Skeletal muscle tissue (tissue), 4 donors: ENCODE results near the gene PKP3. TPM values are rescaled to one million over a fixed set of nuclear protein-coding genes. Genes with fewer than 3 reads are reported as not detected.

Source experiments
- H3K27ac ChIP-seq: one replicate; pipeline ENCODE4 v1.7.0; 2013; ENCODE audit warnings: mild to moderate bottlenecking, low read depth, low read length, inconsistent platforms
- H3K27me3 ChIP-seq, 3 donors: one replicate each; pipeline ENCODE4 v1.7.0; 2013; ENCODE audit warnings: low read length in 3 of 3; ENCODE audit not compliant: control insufficient read depth in 3 of 3, insufficient read depth in 3 of 3
- H3K36me3 ChIP-seq, 3 donors: one replicate each; pipeline ENCODE4 v1.7.0; 2013; ENCODE audit warnings: low read length in 3 of 3; ENCODE audit not compliant: control insufficient read depth in 3 of 3, insufficient read depth in 3 of 3
- H3K4me1 ChIP-seq, 3 donors: one replicate each; pipeline ENCODE4 v1.7.0; 2013; ENCODE audit warnings: low read length in 3 of 3, mild to moderate bottlenecking in 3 of 3; ENCODE audit not compliant: control insufficient read depth in 3 of 3, insufficient read depth in 3 of 3
- H3K4me3 ChIP-seq, 3 donors: one replicate each; pipeline ENCODE4 v1.7.0; 2013; ENCODE audit warnings: low read length in 3 of 3
- H3K9ac ChIP-seq, 3 donors: one replicate each; pipeline ENCODE4 v1.7.0; 2013; ENCODE audit warnings: low read length in 3 of 3, mild to moderate bottlenecking in 3 of 3, moderate library complexity in 2 of 3, low read depth in 1 of 3
- H3K9me3 ChIP-seq, 3 donors: one replicate each; pipeline ENCODE4 v1.7.0; 2013; ENCODE audit warnings: low read length in 3 of 3; ENCODE audit not compliant: control insufficient read depth in 3 of 3
- total RNA-seq: library from RNA; depleted of rRNA; stranded (reverse); fragments of >200 nt; gene quantifications from one replicate; pipeline ENCODE4 v1.2.3, GENCODE V29; 2014
- donor health status: Osteomylitis.

The PKP3 gene
- total RNA-seq, 1 donor from 2014 or later = 1.0 TPM

DNA sequence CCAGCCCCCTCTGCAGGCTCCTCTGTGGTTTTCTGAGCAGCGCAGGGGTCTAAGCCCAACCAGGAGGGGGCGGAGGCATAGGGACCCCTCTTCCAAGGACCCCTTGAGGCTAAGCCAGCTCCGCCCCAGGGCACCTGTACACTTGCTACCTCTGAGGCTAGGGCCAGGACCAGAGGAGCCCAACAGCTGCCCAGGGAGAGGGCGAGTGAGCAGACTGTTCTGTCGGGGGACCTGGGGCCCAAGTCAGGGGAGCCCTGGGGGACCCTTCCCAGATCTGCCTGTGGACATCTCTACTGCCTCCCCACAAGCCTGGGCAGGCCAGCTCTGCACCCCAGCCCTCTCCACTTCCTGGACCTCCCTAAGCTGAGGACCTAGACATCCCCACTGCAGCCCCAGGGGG, 23.0 kb upstream of the PKP3 start:
- Histone ChIP-seq H3K4me3 (no peak overlapping the region), H3K36me3 (no peaks in the 10 kb centered on the region), H3K27me3 (peaks cover 44 to 55% (median 53%) of the 10 kb centered on the region in 3 donors), H3K9me3 (no peaks in the 10 kb centered on the region), H3K27ac (no peak overlapping the region), H3K9ac (no peak overlapping the region), H3K4me1 (peaks cover 0 to 7% (median 4%) of the 10 kb centered on the region in 3 donors)

DNA sequence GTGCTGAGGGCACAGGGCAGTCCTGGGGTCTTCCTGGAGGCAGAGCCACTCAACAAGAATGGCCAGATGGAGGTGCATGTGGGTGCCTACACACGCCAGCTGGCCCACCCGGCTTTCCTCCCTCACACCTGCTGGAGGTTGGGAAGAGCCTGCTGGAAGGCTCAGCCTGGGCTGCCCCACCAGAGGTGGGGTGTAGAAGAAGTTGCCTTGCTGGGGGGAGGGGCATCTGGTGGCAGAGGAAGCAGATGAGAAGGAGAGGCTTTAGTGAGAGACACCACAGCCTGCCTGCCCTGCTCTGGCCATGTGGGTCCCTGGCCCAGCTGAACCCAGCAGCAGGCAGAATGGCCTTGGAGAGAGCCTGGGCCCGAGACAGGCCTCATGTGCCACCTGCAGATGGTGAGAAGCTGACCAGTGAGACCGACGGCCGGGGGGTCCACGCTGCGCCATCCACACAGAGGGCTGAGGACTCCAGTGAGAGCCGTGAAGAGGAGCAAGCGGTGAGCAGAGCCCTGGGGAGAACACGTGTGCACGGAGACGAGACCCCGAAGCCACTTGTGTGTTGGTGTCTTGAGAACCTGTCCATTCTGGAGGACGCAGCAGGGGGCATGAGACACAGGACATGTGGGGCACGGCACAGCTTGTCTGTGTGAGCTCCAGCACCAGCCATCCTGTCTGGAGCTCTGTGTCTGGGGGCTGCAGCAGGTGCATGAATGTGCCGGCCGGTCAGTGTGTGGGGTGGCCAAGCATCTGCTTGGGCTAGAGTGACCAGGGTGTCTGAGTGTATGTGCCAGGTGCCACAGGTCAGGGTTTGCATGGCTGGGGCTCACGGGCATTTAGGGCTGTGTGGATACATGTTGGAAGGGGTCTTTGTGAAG, 22.1 kb upstream of the PKP3 start:
- H3K27ac ChIP-seq = no peak overlapping the region

DNA sequence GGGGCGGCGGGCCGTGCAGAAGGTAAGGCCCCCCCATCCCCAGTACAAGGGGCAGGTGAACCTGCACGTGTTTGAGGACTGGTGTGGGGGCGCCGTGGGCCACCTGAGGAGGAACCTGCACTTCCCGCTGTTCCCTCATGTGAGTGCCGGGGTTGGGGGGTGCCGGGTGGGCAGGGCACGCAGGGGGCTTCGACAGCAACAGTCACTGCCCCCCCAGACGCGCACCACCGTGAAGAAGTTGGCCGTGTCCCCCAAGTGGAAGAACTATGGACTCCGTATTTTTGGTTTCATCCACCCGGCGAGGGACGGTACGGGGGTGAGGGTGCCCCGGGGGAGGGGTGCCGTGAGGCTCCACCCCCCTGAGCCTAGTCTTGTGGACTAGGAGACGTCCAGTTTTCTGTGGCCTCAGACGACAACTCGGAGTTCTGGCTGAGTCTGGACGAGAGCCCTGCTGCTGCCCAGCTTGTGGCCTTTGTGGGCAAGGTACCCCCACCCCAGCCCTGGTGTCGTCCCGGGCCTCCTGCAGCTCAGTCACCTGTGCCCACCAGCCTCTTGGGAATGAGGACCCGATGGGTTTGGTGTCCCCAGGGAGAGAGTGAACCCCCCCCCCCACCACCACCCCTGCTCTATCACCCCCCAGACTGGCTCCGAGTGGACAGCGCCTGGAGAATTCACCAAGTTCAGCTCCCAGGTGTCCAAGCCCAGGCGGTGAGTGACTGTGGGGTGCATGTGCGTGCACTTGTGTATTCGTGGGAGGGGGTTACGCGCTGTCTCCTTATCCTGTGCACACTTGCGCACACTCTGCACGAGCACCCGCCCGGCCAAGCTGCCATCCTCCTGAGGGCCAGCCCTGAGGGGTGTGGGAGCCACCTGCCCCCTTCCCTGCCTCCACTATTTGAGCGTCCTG, 20.9 kb upstream of the PKP3 start:
- Histone ChIP-seq H3K4me1 (peaks cover 0 to 7% (median 4%) of the 10 kb centered on the region in 3 donors), H3K27me3 (peaks cover 33 to 44% (median 44%) of the 10 kb centered on the region in 3 donors), H3K9ac (no peak overlapping the region), H3K9me3 (no peaks in the 10 kb centered on the region), H3K36me3 (no peaks in the 10 kb centered on the region), H3K4me3 (no peak overlapping the region), H3K27ac (no peak overlapping the region)

More for the DNA sequence above, 22.1 kb upstream of the PKP3 start:
- Histone ChIP-seq H3K36me3 (no peaks in the 10 kb centered on the region), H3K4me3 (no peak overlapping the region), H3K4me1 (peaks cover 0 to 7% (median 4%) of the 10 kb centered on the region in 3 donors), H3K27me3 (peaks cover 38 to 49% (median 47%) of the 10 kb centered on the region in 3 donors), H3K9ac (no peak overlapping the region), H3K9me3 (no peaks in the 10 kb centered on the region)

DNA sequence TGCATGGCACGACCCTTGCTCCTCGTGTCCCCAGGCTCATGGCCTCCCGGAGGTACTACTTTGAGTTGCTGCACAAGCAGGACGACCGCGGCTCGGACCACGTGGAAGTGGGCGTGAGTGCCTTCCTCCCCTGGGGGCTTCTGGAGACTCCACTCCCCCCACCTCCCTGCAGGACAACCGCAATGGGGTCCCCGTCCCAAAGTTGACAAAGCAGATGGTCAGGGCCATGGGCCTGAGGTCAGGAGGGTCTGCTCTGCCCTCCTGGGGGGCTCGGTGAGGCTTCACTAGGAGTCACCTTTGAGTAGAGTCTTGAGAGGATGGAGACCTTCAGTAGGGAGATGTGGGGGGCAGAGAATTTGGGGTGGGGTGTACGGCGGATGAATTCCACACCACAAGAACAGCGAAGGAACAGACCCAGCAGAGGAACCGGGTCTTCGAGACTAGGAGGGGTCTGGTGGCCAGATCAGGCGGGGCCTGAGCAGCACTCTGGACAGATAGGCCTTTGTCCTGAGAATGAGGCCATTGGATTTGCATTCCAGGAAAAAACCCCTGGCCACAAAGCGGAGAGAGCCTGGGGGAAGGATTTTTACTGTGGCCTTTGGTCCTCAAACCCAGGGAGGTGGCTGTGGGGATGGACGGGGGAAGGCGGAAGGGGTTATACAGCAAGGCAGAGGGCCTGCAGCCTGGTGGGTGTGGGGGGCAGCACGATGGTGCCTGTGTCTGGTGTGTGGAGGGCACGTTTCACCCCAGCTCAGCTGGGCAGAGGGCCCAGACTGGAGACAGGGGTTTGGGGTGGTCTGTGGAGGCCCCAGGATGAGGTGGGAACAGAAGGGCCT, 20.1 kb upstream of the PKP3 start:
- Histone ChIP-seq H3K4me3 (no peak overlapping the region), H3K9ac (no peak overlapping the region), H3K27ac (no peak overlapping the region), H3K4me1 (no peaks in the 10 kb centered on the region), H3K27me3 (peaks cover 32 to 38% (median 37%) of the 10 kb centered on the region in 3 donors), H3K9me3 (no peaks in the 10 kb centered on the region), H3K36me3 (no peaks in the 10 kb centered on the region)

DNA sequence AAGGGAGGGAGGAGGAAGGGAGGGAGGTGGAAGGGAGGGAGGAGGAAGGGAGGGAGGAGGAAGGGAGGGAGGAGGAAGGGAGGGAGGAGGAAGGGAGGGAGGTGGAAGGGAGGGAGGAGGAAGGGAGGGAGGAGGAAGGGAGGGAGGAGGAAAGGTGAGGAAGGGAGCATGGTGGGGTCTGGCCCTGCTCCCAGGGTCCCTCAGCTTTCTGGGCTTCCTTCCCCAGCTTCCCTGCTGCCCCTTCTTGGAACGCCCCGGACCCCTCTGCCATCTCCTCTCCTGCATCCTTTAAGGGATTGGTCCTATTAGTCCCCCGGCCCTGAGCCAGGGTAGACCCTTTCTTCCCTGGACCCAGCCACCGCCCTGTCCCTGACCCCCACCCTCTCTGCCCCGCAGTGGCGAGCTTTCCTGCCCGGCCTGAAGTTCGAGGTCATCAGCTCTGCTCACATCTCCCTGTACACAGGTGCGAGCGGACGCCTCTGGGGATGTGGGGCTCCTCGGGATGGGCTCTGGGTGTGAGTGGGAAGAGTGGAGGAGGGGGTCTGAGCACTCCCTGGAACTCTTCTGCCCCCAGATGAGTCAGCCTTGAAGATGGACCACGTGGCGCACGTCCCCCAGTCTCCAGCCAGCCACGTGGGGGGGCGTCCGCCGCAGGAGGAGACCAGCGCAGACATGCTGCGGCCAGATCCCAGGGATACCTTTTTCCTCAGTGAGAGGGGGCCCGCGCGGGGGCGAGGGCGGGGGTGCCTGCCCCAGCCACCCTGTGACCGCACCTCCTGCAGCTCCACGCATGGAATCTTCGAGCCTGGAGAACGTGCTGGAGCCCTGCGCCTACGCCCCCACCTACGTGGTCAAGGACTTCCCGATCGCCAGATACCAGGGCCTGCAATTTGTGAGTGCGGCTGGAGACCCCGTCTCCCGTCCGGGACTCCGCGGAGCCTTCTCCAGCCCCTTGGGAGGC, 18.7 kb upstream of the PKP3 start:
- Histone ChIP-seq H3K4me1 (no peaks in the 10 kb centered on the region), H3K27me3 (peaks cover 29 to 36% (median 36%) of the 10 kb centered on the region in 3 donors), H3K9ac (no peak overlapping the region), H3K36me3 (no peaks in the 10 kb centered on the region), H3K27ac (no peak overlapping the region), H3K9me3 (no peaks in the 10 kb centered on the region), H3K4me3 (no peak overlapping the region)

DNA sequence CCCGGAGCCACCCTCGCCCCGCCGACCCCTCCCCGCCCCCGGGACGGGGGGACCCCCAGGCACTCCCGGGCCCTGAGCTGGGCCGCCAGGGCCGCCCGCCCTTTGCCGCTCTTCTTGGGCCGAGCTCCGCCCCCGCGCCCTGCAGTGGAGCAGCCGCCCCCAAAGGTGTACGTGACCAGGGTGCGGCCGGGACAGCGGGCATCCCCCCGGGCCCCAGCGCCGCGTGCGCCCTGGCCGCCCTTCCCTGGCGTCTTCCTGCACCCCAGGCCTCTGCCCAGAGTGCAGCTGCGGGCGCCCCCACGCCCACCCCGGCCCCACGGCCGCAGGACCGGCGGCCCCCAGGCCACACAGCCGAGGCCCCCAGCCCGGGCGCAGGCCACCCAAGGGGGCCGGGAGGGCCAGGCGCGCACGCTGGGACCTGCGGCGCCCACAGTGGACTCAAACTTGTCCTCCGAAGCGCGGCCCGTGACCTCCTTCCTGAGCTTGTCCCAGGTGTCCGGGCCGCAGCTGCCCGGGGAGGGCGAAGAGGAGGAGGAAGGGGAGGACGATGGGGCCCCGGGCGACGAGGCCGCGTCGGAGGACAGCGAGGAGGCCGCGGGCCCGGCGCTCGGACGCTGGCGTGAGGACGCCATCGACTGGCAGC, 17.4 kb upstream of the PKP3 start:
- peaks cover 17 to 31% (median 31%) of the 10 kb centered on the region in 3 donors for H3K27me3 ChIP-seq
- H3K36me3 ChIP-seq = no peaks in the 10 kb centered on the region

DNA sequence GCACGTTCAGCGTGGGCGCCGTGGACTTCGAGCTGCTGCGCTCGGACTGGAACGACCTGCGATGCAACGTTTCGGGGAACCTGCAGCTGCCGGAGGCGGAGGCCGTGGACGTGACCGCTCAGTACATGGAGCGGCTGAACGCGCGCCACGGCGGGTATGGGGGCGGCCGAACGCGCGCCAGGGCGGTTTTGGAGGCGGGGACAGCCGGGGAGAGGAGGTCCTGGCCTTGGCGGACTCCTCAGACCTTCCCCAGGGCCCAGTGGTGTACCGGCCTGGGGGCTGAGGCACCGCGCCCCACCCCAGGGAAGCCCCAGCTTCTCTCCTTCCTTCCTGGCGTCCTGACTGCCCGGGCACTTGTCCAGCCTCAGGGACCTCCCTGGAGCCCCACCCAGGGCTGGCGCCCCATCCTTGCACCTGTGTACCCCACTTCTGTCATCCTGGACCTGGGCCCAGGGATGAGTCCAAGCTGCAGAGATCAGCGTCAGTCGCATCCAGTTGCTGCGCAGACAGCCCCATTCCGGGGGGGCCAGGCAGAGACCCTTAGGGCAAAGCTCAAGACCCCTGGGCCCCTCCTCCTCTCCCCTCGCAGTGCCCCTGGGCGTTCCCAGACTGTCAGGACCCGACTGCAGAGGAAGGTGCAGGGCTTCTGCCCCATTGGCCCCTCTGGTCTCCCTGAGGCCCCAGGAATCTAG, 16.7 kb upstream of the PKP3 start:
- Histone ChIP-seq H3K27me3 (peaks cover 14 to 33% (median 30%) of the 10 kb centered on the region in 3 donors), H3K4me3 (no peak overlapping the region)

More for the DNA sequence above, 17.4 kb upstream of the PKP3 start:
- H3K27ac ChIP-seq = no peak overlapping the region
- no peaks in the 10 kb centered on the region for H3K9me3 ChIP-seq
- no peak overlapping the region for H3K4me3 ChIP-seq
- H3K9ac ChIP-seq = no peak overlapping the region
- no peaks in the 10 kb centered on the region for H3K4me1 ChIP-seq

DNA sequence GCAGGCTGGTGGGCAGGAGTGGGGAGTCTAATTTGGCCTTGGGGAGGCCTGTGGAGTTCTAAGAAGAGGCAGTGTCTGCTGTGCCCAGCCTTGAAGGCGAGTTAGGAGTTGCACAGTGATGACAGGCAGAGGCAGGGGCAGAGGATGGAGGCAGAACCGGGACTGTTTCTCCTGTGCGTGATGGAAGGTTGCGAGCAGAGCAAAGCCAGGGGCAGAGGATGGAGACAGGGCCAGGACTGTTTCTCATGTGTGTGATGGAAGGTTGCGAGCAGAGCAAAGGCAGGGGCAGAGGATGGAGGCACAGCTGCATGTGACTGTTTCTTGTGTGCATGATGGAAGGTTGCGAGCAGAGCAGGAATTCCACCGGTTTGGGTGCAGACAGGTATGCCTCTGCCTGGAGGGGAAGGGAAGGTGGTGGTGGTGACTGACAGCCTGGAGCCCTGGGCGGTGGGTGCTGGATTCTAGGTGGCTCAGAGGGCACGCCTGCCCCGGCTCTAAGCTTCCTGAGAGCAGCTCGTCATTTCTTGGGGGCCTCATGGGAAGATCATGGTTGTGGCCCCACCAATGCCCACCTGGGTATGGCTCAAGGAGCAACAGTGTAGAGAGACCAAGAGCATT, 16.0 kb upstream of the PKP3 start:
- H3K4me1 ChIP-seq = no peaks in the 10 kb centered on the region
- no peak overlapping the region for H3K9ac ChIP-seq
- no peaks in the 10 kb centered on the region for H3K9me3 ChIP-seq
- H3K27me3 ChIP-seq = peaks cover 17 to 35% (median 34%) of the 10 kb centered on the region in 3 donors
- no peaks in the 10 kb centered on the region for H3K36me3 ChIP-seq
- no peak overlapping the region for H3K4me3 ChIP-seq
- no peak overlapping the region for H3K27ac ChIP-seq

More for the DNA sequence above, 16.7 kb upstream of the PKP3 start:
- H3K9ac ChIP-seq = no peak overlapping the region
- no peak overlapping the region for H3K27ac ChIP-seq
- no peaks in the 10 kb centered on the region for H3K36me3 ChIP-seq
- H3K9me3 ChIP-seq = no peaks in the 10 kb centered on the region
- no peaks in the 10 kb centered on the region for H3K4me1 ChIP-seq
